IPS-18a (cell line): Measurements from ENCODE around the gene GATD1.
"Not testable (repeated sequence)": the region's sequence is repeated elsewhere in the genome, so short reads cannot be mapped to it uniquely, and the experiment has no call there.

Experiments
- H3K27ac ChIP-seq: one replicate; pipeline ENCODE4 v1.5.1; 2013; ENCODE audit warnings: low read length
- H3K27me3 ChIP-seq: one replicate; pipeline ENCODE4 v1.6.1; 2013; ENCODE audit warnings: mild to moderate bottlenecking, low read length; ENCODE audit not compliant: control insufficient read depth, insufficient read depth
- H3K36me3 ChIP-seq: one replicate; pipeline ENCODE4 v1.6.1; 2013; ENCODE audit warnings: low read depth, low read length; ENCODE audit not compliant: control insufficient read depth
- H3K4me1 ChIP-seq: one replicate; pipeline ENCODE4 v1.6.1; 2013; ENCODE audit warnings: low read depth, low read length; ENCODE audit not compliant: control insufficient read depth
- H3K4me3 ChIP-seq: one replicate; pipeline ENCODE4 v1.5.1; 2013; ENCODE audit warnings: low read length
- H3K9ac ChIP-seq: one replicate; pipeline ENCODE4 v1.6.1; 2013; ENCODE audit warnings: mild to moderate bottlenecking, low read length, moderate library complexity
- H3K9me3 ChIP-seq: one replicate; pipeline ENCODE4 v1.6.1; 2013; ENCODE audit warnings: low read depth, low read length; ENCODE audit not compliant: control insufficient read depth

GATD1 gene

GRCh38 chr11:737366-737765 lies 39.9 kb downstream of the GATD1 start:
- H3K9ac ChIP-seq: no peak overlapping the region
- H3K4me3 ChIP-seq: no peak overlapping the region

GRCh38 chr11:734541-734940 lies 42.7 kb downstream of the GATD1 start:
- H3K9me3 ChIP-seq, H3K4me1 ChIP-seq, H3K9ac ChIP-seq, H3K36me3 ChIP-seq, H3K27me3 ChIP-seq, H3K4me3 ChIP-seq, H3K27ac ChIP-seq: not testable (repeated sequence)

More at GRCh38 chr11:737366-737765, 39.9 kb downstream of the GATD1 start:
- no peaks in the 10 kb centered on the region for H3K4me1 ChIP-seq
- H3K27me3 ChIP-seq: no peaks in the 10 kb centered on the region
- H3K36me3 ChIP-seq: no peaks in the 10 kb centered on the region
- H3K9me3 ChIP-seq: no peaks in the 10 kb centered on the region
- H3K27ac ChIP-seq: no peak overlapping the region

DNA sequence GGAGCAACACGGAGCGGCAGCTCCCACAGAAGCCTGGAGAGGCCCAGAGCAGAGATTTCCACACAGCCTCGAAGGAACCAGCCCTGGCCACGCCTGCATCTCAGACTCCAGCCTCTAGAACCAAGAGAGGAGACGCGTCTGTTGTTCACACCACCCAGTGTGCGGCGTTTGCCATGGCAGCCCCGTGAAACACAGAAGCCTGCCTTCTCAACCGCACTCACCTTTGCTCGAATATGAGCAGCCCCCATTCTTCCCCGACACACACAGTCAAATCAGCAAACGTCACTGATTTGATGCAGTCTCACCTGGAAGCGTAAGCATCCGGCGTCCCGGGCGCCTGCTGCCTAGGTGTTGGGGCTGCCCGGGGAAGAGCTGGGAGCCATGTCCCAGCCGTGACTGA lies 44.2 kb downstream of the GATD1 start:
- Histone ChIP-seq H3K9ac (no peak overlapping the region), H3K27me3 (no peaks in the 10 kb centered on the region), H3K4me1 (no peaks in the 10 kb centered on the region)

GRCh38 chr11:729492-730074 lies 47.7 kb downstream of the GATD1 start:
- Histone ChIP-seq H3K27me3 (peaks cover 31% of the 10 kb centered on the region), H3K4me1 (no peaks in the 10 kb centered on the region), H3K4me3 (no peak overlapping the region), H3K9ac (no peak overlapping the region), H3K36me3 (no peaks in the 10 kb centered on the region), H3K27ac (no peak overlapping the region), H3K9me3 (no peaks in the 10 kb centered on the region)

More for the DNA sequence above, 44.2 kb downstream of the GATD1 start:
- H3K27ac ChIP-seq: no peak overlapping the region
- no peaks in the 10 kb centered on the region for H3K9me3 ChIP-seq
- no peak overlapping the region for H3K4me3 ChIP-seq
- H3K36me3 ChIP-seq: no peaks in the 10 kb centered on the region

- no peak overlapping the region for H3K27ac ChIP-seq
- no peaks in the 10 kb centered on the region for H3K4me1 ChIP-seq
- H3K36me3 ChIP-seq: no peaks in the 10 kb centered on the region
- no peak overlapping the region for H3K9ac ChIP-seq
- H3K4me3 ChIP-seq: no peak overlapping the region
- peaks cover 33% of the 10 kb centered on the region for H3K27me3 ChIP-seq
- no peaks in the 10 kb centered on the region for H3K9me3 ChIP-seq
Measured at GRCh38 chr11:728901-729491, 48.3 kb downstream of the GATD1 start.

- H3K9me3 ChIP-seq: no peaks in the 10 kb centered on the region
- no peak overlapping the region for H3K9ac ChIP-seq
- no peaks in the 10 kb centered on the region for H3K4me1 ChIP-seq
- no peaks in the 10 kb centered on the region for H3K36me3 ChIP-seq
- H3K27me3 ChIP-seq: peaks cover 33% of the 10 kb centered on the region
- no peak overlapping the region for H3K27ac ChIP-seq
- H3K4me3 ChIP-seq: no peak overlapping the region
Measured at GRCh38 chr11:727859-728748, 49.2 kb downstream of the GATD1 start.

DNA sequence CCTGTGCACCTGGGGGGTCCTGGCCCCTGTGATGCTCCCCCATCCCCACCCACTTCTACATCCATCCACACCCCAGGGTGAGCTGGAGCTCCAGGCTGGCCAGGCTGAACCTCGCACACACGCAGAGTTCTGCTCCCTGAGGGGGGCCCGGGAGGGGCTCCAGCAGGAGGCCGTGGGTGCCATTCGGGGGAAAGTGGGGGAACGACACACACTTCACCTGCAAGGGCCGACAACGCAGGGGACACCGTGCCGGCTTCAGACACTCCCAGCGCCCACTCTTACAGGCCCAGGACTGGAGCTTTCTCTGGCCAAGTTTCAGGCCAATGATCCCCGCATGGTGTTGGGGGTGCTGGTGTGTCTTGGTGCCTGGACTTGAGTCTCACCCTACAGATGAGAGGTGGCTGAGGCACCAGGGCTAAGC lies 50.0 kb downstream of the GATD1 start:
- H3K4me3 ChIP-seq: no peak overlapping the region
- no peaks in the 10 kb centered on the region for H3K36me3 ChIP-seq
- H3K9me3 ChIP-seq: no peaks in the 10 kb centered on the region
- no peak overlapping the region for H3K27ac ChIP-seq
- peaks cover 34% of the 10 kb centered on the region for H3K27me3 ChIP-seq
- H3K9ac ChIP-seq: no peak overlapping the region
- no peaks in the 10 kb centered on the region for H3K4me1 ChIP-seq

DNA sequence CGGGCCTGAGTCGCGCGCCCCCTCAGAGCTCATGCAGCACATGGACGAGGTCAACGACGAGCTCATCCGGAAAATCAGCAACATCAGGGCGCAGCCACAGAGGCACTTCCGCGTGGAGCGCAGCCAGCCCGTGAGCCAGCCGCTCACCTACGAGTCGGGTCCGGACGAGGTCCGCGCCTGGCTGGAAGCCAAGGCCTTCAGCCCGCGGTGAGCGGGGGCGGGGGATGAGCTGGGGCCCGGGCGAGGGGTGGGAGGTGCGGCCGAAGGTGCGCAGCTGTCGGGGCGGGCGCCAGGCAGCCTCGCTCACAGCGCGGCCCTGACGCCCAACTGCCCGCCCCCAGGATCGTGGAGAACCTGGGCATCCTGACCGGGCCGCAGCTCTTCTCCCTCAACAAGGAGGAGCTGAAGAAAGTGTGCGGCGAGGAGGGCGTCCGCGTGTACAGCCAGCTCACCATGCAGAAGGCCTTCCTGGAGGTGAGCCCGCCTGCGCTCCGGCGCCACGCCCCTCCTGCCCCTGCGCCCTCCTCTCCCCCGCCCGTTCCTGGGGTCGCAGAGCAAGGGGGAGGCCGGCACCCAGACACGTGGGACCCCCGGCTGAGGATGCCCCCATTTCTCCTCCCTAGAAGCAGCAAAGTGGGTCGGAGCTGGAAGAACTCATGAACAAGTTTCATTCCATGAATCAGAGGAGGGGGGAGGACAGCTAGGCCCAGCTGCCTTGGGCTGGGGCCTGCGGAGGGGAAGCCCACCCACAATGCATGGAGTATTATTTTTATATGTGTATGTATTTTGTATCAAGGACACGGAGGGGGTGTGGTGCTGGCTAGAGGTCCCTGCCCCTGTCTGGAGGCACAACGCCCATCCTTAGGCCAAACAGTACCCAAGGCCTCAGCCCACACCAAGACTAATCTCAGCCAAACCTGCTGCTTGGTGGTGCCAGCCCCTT lies 50.7 kb downstream of the GATD1 start:
- H3K9ac ChIP-seq: no peak overlapping the region
- H3K36me3 ChIP-seq: no peaks in the 10 kb centered on the region
- peak overlapping the region; percentile 42 for H3K4me3 ChIP-seq
- no peaks in the 10 kb centered on the region for H3K4me1 ChIP-seq
- H3K9me3 ChIP-seq: no peaks in the 10 kb centered on the region
- no peak overlapping the region for H3K27ac ChIP-seq
- peaks cover 38% of the 10 kb centered on the region for H3K27me3 ChIP-seq

GRCh38 chr11:725624-726202 lies 51.6 kb downstream of the GATD1 start:
- Histone ChIP-seq H3K4me1 (no peaks in the 10 kb centered on the region), H3K4me3 (peak overlapping the region; percentile 42), H3K27me3 (peaks cover 42% of the 10 kb centered on the region), H3K27ac (no peak overlapping the region), H3K9ac (no peak overlapping the region), H3K36me3 (no peaks in the 10 kb centered on the region), H3K9me3 (no peaks in the 10 kb centered on the region)

- H3K4me3 ChIP-seq: no peak overlapping the region
- H3K4me1 ChIP-seq: no peaks in the 10 kb centered on the region
- H3K27me3 ChIP-seq: peaks cover 50% of the 10 kb centered on the region
- no peaks in the 10 kb centered on the region for H3K9me3 ChIP-seq
- H3K9ac ChIP-seq: no peak overlapping the region
- H3K36me3 ChIP-seq: no peaks in the 10 kb centered on the region
- H3K27ac ChIP-seq: no peak overlapping the region
Measured at GRCh38 chr11:724778-725386, 52.4 kb downstream of the GATD1 start.
